ENCODE results near the gene ERC1. TPM values are rescaled to one million over a fixed set of nuclear protein-coding genes. Genes with fewer than 3 reads are reported as not detected.

Gene ERC1
- total and polyA plus RNA-seq, 9 of the 15 experiments (the other 6 are each of a cell fraction or from before 2014, with no cell fraction given) = 0.74 to 11.8 (median 4.8) TPM

- no peak for TF ChIP-seq SMAD1 (IDR thresholded peaks at IDR 0.05; ENCODE audit: low read depth, low read length, partially characterized antibody)
- no peak for TF ChIP-seq TAL1 (IDR thresholded peaks at IDR 0.05)
- TF ChIP-seq TSHZ1 (CRISPR knock-in tag; IDR thresholded peaks at IDR 0.05) = no peak
- TF ChIP-seq STAG1 (CRISPR knock-in tag; IDR thresholded peaks at IDR 0.05; ENCODE audit: borderline replicate concordance) = peak; percentile 76; the same call in 1 of the 2 replicates
- TF ChIP-seq RUNX1 (IDR thresholded peaks at IDR 0.05; ENCODE audit: low read depth) = no peak
- no peak for TF ChIP-seq ZNF408 (CRISPR knock-in tag; IDR thresholded peaks at IDR 0.05; ENCODE audit: low read depth)
- no peak for TF ChIP-seq PRPF4 (IDR thresholded peaks at IDR 0.05; ENCODE audit: insufficient read depth, low read depth, low read length, poor library complexity, severe bottlenecking)
- peak; percentile 64 for TF ChIP-seq ETV1 (tag; conservative IDR thresholded peaks at IDR 0.05; ENCODE audit: low read depth)
- peak; percentile 78 for TF ChIP-seq TFAP4 (CRISPR knock-in tag; IDR thresholded peaks at IDR 0.05; ENCODE audit: borderline replicate concordance)
- no peak for TF ChIP-seq TARDBP (IDR thresholded peaks at IDR 0.05)
- TF ChIP-seq, protein P1, sequence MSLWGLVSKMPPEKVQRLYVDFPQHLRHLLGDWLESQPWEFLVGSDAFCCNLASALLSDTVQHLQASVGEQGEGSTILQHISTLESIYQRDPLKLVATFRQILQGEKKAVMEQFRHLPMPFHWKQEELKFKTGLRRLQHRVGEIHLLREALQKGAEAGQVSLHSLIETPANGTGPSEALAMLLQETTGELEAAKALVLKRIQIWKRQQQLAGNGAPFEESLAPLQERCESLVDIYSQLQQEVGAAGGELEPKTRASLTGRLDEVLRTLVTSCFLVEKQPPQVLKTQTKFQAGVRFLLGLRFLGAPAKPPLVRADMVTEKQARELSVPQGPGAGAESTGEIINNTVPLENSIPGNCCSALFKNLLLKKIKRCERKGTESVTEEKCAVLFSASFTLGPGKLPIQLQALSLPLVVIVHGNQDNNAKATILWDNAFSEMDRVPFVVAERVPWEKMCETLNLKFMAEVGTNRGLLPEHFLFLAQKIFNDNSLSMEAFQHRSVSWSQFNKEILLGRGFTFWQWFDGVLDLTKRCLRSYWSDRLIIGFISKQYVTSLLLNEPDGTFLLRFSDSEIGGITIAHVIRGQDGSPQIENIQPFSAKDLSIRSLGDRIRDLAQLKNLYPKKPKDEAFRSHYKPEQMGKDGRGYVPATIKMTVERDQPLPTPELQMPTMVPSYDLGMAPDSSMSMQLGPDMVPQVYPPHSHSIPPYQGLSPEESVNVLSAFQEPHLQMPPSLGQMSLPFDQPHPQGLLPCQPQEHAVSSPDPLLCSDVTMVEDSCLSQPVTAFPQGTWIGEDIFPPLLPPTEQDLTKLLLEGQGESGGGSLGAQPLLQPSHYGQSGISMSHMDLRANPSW (CRISPR knock-in tag; IDR thresholded peaks at IDR 0.05) = no peak
- no peak for TF ChIP-seq ELF2 (CRISPR knock-in tag; IDR thresholded peaks at IDR 0.05)
- TF ChIP-seq CREBBP (IDR thresholded peaks at IDR 0.05; ENCODE audit: low read depth, low read length) = no peak
- TF ChIP-seq HNRNPL (IDR thresholded peaks at IDR 0.05; ENCODE audit: low read depth, low read length) = no peak
These were observed 41.4 kb upstream of the ERC1 start, which contains the start of gene RAD52 (continued) for GRCh38 chr12:949453-950191.

All from K562 (cell line).